B cell (primary cell): ENCODE measurements around the gene SSU72. TPM values are rescaled to one million over a fixed set of nuclear protein-coding genes. Genes with fewer than 3 reads are reported as not detected.
A peak's percentile ranks its signal among the peaks of the same experiment; 100 is the strongest.

Source experiments
- ATAC-seq: fragments of 200-7000 bp; cut with Tn5 transposase; one replicate; pipeline ENCODE4 v1.10.0; 2021; ENCODE audit warnings: low read depth, mild to moderate bottlenecking, moderate number of reproducible peaks, moderate library complexity
- CTCF ChIA-PET: fragments of 350-600 bp; sonication (Branson Sonifier 250); formaldehyde crosslinking; loops from one replicate; lab custom pipeline; 2021; ENCODE audit warnings: antibody characterized with exemption, inconsistent platforms; lab: Charles Lee
- POLR2A ChIA-PET: fragments of 350-600 bp; sonication (Branson Sonifier 250); formaldehyde crosslinking; loops from one replicate; lab custom pipeline; 2021; ENCODE audit warnings: antibody characterized with exemption; lab: Charles Lee
- DNase-seq: peaks from one replicate; pipeline ENCODE4 v3.0.0; 2013
- H2AFZ ChIP-seq: 2 replicates; pipeline ENCODE4 v1.6.1; 2012; ENCODE audit warnings: mild to moderate bottlenecking, low read depth, low read length; ENCODE audit not compliant: insufficient read depth, poor library complexity, severe bottlenecking
- H3K27ac ChIP-seq, 2 donors: 1 replicate in 1 of 2; 2 replicates in 1 of 2; pipeline ENCODE4 v1.5.1; 2012 to 2013; ENCODE audit warnings: low read length in 2 of 2, mild to moderate bottlenecking in 2 of 2, moderate library complexity in 1 of 2
- H3K27me3 ChIP-seq, 4 experiments: fragments of 200-600 bp in 1 of 4; sonication (generic) in 1 of 4; replicated peaks in 1 of 4; 1 replicate in 2 of 4; 2 replicates in 2 of 4; pipeline versions ENCODE4 v1.6.1 to v1.7.0; 2013 to 2016; ENCODE audit warnings: low read length in 3 of 4, mild to moderate bottlenecking in 2 of 4, mixed read lengths in 1 of 4, moderate library complexity in 1 of 4; ENCODE audit not compliant: insufficient read depth in 4 of 4, control insufficient read depth in 3 of 4; ENCODE audit errors: control extremely low read depth in 1 of 4
- H3K36me3 ChIP-seq, 2 experiments: replicated peaks in 1 of 2; 1 replicate in 1 of 2; 2 replicates in 1 of 2; pipeline versions ENCODE4 v1.6.1 to v1.7.1; 2013; ENCODE audit warnings: low read length in 1 of 2; ENCODE audit not compliant: insufficient read depth in 2 of 2, control insufficient read depth in 1 of 2; ENCODE audit errors: control extremely low read depth in 1 of 2, extremely low read depth in 1 of 2
- H3K4me1 ChIP-seq, 2 donors: fragments of 200-600 bp in 1 of 2; sonication (generic) in 1 of 2; 1 replicate in 1 of 2; 2 replicates in 1 of 2; pipeline versions ENCODE4 v1.5.1 to v1.6.1; 2013 to 2017; ENCODE audit warnings: low read length in 2 of 2; ENCODE audit not compliant: control insufficient read depth in 2 of 2, insufficient read depth in 2 of 2
- H3K4me2 ChIP-seq: replicated peaks from 2 replicates; pipeline ENCODE3; 2012; ENCODE audit warnings: mild to moderate bottlenecking, low read depth, low read length; ENCODE audit not compliant: poor library complexity, severe bottlenecking
- H3K4me3 ChIP-seq, 5 experiments: fragments of 200-600 bp in 1 of 5; sonication (generic) in 1 of 5; 1 replicate in 3 of 5; 2 replicates in 2 of 5; pipeline versions ENCODE4 v1.5.1 to v1.7.0; 2011 to 2016; ENCODE audit warnings: low read length in 4 of 5, mild to moderate bottlenecking in 4 of 5, low read depth in 2 of 5, control low read depth in 1 of 5, moderate library complexity in 1 of 5; ENCODE audit not compliant: insufficient read depth in 1 of 5; ENCODE audit errors: control extremely low read depth in 1 of 5, extremely low read depth in 1 of 5
- H3K79me2 ChIP-seq: fragments of 200-600 bp; sonication (generic); one replicate; pipeline ENCODE4 v1.6.0; 2016; ENCODE audit warnings: low read length; ENCODE audit not compliant: control insufficient read depth, insufficient read depth
- H3K9ac ChIP-seq: fragments of 200-600 bp; sonication (generic); 2 replicates; pipeline ENCODE4 v1.6.1; 2017; ENCODE audit warnings: mild to moderate bottlenecking, low read length, moderate library complexity
- H3K9me3 ChIP-seq, 3 donors: one replicate each; pipeline versions ENCODE4 v1.6.1 to v1.7.1; 2013; ENCODE audit warnings: low read length in 2 of 3; ENCODE audit not compliant: control insufficient read depth in 2 of 3, insufficient read depth in 1 of 3; ENCODE audit errors: control extremely low read depth in 1 of 3
- H4K20me1 ChIP-seq: 2 replicates; pipeline ENCODE4 v1.6.0; 2012; ENCODE audit warnings: mild to moderate bottlenecking, low read length; ENCODE audit not compliant: insufficient read depth, control insufficient read depth, poor library complexity, severe bottlenecking
- H3K27ac Mint-ChIP-seq: one replicate; pipeline ENCODE4 v1.8.0; 2021; ENCODE audit warnings: mixed read lengths
- H3K27me3 Mint-ChIP-seq: one replicate; pipeline ENCODE4 v1.8.0; 2021; ENCODE audit warnings: mixed read lengths
- H3K4me1 Mint-ChIP-seq: one replicate; pipeline ENCODE4 v1.8.0; 2021; ENCODE audit warnings: mixed read lengths
- H3K4me3 Mint-ChIP-seq: one replicate; pipeline ENCODE4 v1.8.0; 2021; ENCODE audit warnings: mixed read lengths
- H3K9me3 Mint-ChIP-seq: one replicate; pipeline ENCODE4 v1.8.0; 2022; ENCODE audit warnings: mixed read lengths; ENCODE audit not compliant: insufficient read depth
- EZH2 ChIP-seq: IDR thresholded peaks from 2 replicates; pipeline ENCODE4 v1.6.1; 2012; ENCODE audit warnings: borderline replicate concordance, low read depth, mild to moderate bottlenecking, moderate library complexity, low read length; ENCODE audit not compliant: insufficient read depth, poor library complexity, severe bottlenecking
- WGBS: methylation state at CpG from one replicate; pipeline ENCODE4 v1.1.5; 2013; ENCODE audit warnings: missing lambda C conversion rate; ENCODE audit not compliant: insufficient coverage; 5-methylcytosine and 5-hydroxymethylcytosine counted together
- intact Hi-C: fragments of 100-400 bp; cut with micrococcal nuclease; formaldehyde crosslinking; loops from one replicate; pipeline ENCODE4 v1.10.0; 2022
- polyA plus RNA-seq: library from polyadenylated mRNA; depleted of rRNA; stranded (reverse); fragments of >200 nt; gene quantifications from 2 replicates; pipeline ENCODE4 v1.2.3, GENCODE V29; 2012
- total RNA-seq, 2 donors: library from RNA; stranded (reverse); fragments of 120-200 nt in 1 of 2; gene quantifications; 1 replicate in 1 of 2; 2 replicates in 1 of 2; pipeline versions ENCODE4 v1.2.3 to v1.2.4, GENCODE V29; 2013 to 2022
- TF ChIP-seq, protein P1 (sequence below): fragments of 200-600 bp; IDR thresholded peaks from one replicate; pipeline ENCODE4 v1.8.0; 2022; ENCODE audit warnings: antibody characterized with exemption, mild to moderate bottlenecking

Gene SSU72
- total and polyA plus RNA-seq, 2 donors (not counting 1 experiment from before 2014, with no cell fraction given): 86.8 to 112 TPM

DNA sequence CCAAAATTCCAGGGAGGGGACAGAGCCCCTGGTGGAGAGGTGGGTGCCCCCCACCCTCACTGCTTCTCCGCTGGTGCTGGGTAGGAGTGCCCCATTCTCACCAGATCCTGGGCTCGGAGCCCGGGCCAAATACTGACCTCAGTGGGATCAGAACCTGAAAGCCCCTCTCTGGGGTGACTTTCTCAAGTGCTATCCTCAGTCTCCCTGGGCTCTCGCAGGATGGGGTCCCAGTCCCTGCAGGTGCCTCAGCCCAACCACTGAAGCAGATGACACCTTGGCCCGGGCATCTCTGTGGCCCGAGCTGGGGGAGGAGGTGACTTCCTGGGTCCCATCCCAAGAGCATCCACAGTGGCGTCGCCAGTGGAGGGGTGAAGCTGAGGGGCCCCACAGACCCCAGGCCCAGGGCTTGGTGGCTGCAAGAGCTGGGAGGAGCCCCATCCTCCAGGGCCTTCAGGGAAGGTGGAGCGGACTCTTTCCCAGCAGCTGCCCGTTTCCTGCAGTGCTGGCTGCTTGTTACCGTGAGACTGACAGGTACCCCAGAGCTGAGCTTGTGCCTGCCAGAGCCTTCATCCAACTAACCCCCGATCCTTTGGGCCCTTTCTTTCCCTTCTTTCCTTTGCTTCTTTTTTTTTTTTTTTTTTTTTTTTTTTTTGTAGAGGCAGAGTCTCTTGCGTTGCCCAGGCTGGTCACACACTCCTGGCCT is 29.2 kb upstream of the SSU72 start:
- Mint-ChIP-seq H3K27ac (no peak overlapping the region), H3K4me1 (peaks cover 31% of the 10 kb centered on the region), H3K4me3 (no peak overlapping the region), H3K27me3 (peaks cover 3% of the 10 kb centered on the region), H3K9me3 (no peaks in the 10 kb centered on the region)
- intact Hi-C loops: no loop called here
- DNase-seq (peak; percentile 10), ATAC-seq (no peak)
- Histone ChIP-seq H4K20me1 (no peaks in the 10 kb centered on the region), H3K4me3 (no peak overlapping the region), H3K27me3 (peaks cover 0 to 17% (median 3%) of the 10 kb centered on the region in 4 experiments), H3K36me3 (no peaks in the 10 kb centered on the region), H3K9me3 (no peaks in the 10 kb centered on the region), H2AFZ (no peak overlapping the region), H3K4me2 (no peak overlapping the region), H3K9ac (no peak overlapping the region), H3K4me1 (peaks cover 27 to 37% of the 10 kb centered on the region in 2 donors), H3K27ac (no peak overlapping the region), H3K79me2 (no peaks in the 10 kb centered on the region)
- WGBS: 85% methylated on average over 10 of the region's 13 CpGs
- POLR2A ChIA-PET: interaction anchor here (0.5 to 0.8 kb wide), 2 partner anchors 11 to 20 kb away, joined by 3 to 10 read pairs; partner anchors contain the start of gene MIB2
- TF ChIP-seq, protein P1, sequence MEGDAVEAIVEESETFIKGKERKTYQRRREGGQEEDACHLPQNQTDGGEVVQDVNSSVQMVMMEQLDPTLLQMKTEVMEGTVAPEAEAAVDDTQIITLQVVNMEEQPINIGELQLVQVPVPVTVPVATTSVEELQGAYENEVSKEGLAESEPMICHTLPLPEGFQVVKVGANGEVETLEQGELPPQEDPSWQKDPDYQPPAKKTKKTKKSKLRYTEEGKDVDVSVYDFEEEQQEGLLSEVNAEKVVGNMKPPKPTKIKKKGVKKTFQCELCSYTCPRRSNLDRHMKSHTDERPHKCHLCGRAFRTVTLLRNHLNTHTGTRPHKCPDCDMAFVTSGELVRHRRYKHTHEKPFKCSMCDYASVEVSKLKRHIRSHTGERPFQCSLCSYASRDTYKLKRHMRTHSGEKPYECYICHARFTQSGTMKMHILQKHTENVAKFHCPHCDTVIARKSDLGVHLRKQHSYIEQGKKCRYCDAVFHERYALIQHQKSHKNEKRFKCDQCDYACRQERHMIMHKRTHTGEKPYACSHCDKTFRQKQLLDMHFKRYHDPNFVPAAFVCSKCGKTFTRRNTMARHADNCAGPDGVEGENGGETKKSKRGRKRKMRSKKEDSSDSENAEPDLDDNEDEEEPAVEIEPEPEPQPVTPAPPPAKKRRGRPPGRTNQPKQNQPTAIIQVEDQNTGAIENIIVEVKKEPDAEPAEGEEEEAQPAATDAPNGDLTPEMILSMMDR: no peak
- TF ChIP-seq EZH2: no peak
- CTCF ChIA-PET: no interaction called here

DNA sequence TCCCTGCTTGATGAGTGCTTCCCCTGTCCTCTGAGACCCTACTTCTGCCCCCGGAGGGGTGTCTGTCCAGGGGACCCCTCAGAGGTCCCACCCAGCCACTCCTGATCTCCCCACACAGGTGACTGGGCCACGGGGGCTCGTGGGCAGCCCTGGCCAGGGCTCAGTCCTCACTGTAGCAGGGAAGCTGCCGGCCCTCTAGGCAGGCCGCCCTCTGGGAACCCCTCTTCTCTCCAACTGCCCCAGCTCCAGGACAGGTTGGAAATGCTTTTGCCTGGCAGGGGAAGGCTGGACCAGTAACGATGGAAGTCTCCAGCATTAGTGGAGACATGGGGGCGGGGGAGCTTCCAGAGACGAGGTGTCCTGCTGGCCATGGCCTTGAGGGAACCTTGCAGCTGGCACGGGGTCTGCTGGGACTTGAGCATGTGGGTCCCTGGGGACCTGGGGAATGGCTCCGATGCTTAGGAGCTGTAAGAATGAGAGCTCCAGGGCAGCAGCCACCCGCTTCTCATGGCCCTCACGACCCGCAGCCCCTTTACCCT is 28.4 kb upstream of the SSU72 start:
- Histone ChIP-seq H3K4me1 (peaks cover 27 to 42% of the 10 kb centered on the region in 2 donors), H3K9me3 (peaks cover 0 to 5% (median 0%) of the 10 kb centered on the region in 3 donors), H3K4me2 (peak overlapping the region; percentile 22), H3K9ac (no peak overlapping the region), H3K27me3 (peaks cover 0 to 25% (median 5%) of the 10 kb centered on the region in 4 experiments), H3K36me3 (no peaks in the 10 kb centered on the region), H3K4me3 (no peak overlapping the region), H3K27ac (no peak overlapping the region), H2AFZ (no peak overlapping the region), H3K79me2 (no peaks in the 10 kb centered on the region), H4K20me1 (no peaks in the 10 kb centered on the region)
- no peak for ATAC-seq
- H3K27ac Mint-ChIP-seq: no peak overlapping the region
- peak; percentile 26 for DNase-seq
- ChIA-PET POLR2A (interaction anchor here (0.5 kb wide), 1 partner anchor 19 kb away, joined by 3 read pairs; no protein-coding TSS in a partner anchor), CTCF (no interaction called here)
- intact Hi-C loops: no loop called here
- TF ChIP-seq, protein P1: no peak
- TF ChIP-seq EZH2: no peak
- peak overlapping the region; percentile 10 for H3K4me3 Mint-ChIP-seq
- no peaks in the 10 kb centered on the region for H3K9me3 Mint-ChIP-seq
- WGBS: 82% methylated on average over 13 of the region's 13 CpGs
- peaks cover 5% of the 10 kb centered on the region for H3K27me3 Mint-ChIP-seq
- H3K4me1 Mint-ChIP-seq: peaks cover 34% of the 10 kb centered on the region
